B cell (primary cell): ENCODE data around the gene SYNE2.

Source experiments
- CTCF ChIP-seq: fragments of 200-600 bp; IDR thresholded peaks from one replicate; pipeline ENCODE4 v1.8.0; 2022; ENCODE audit warnings: antibody characterized with exemption, mild to moderate bottlenecking
- EZH2 ChIP-seq: IDR thresholded peaks from 2 replicates; pipeline ENCODE4 v1.6.1; 2012; ENCODE audit warnings: borderline replicate concordance, low read depth, mild to moderate bottlenecking, moderate library complexity, low read length; ENCODE audit not compliant: insufficient read depth, poor library complexity, severe bottlenecking

- no peak for TF ChIP-seq CTCF
- TF ChIP-seq EZH2 = no peak
These were observed 357.4 kb downstream of the SYNE2 start for GRCh38 chr14:64210216-64210615.
